Keratinocyte (primary cell): ENCODE data around the gene EFCAB8. TPM values are rescaled to one million over a fixed set of nuclear protein-coding genes. Genes with fewer than 3 reads are reported as not detected.

Experiments
- DNase-seq: peaks from one replicate; pipeline ENCODE4 v3.0.0-alpha.2; 2011; ENCODE audit warnings: low read depth, missing footprints, low spot score
- FAIRE-seq: peaks from 2 replicates; lab custom pipeline; 2011; peaks lifted over from hg19 to GRCh38; lab: Jason Lieb, UNC
- H2AFZ ChIP-seq: 2 replicates; pipeline ENCODE4 v1.6.0; 2012; ENCODE audit warnings: low read length, control low read depth, inconsistent platforms; ENCODE audit not compliant: control insufficient read depth
- H3K27ac ChIP-seq: 2 replicates; pipeline ENCODE4 v1.5.1; 2011; ENCODE audit warnings: low read length; ENCODE audit not compliant: control insufficient read depth, insufficient read depth
- H3K27me3 ChIP-seq: 3 replicates; pipeline ENCODE4 v1.6.0; 2011; ENCODE audit warnings: low read length; ENCODE audit not compliant: control insufficient read depth, insufficient read depth; ENCODE audit errors: extremely low read depth
- H3K36me3 ChIP-seq, 2 experiments: 2 replicates in 1 of 2; 3 replicates in 1 of 2; pipeline ENCODE4 v1.5.1; 2011; ENCODE audit warnings: low read length in 2 of 2, mild to moderate bottlenecking in 1 of 2; ENCODE audit not compliant: control insufficient read depth in 2 of 2, insufficient read depth in 2 of 2; ENCODE audit errors: extremely low read depth in 1 of 2
- H3K4me1 ChIP-seq: 3 replicates; pipeline ENCODE4 v1.5.1; 2011; ENCODE audit warnings: low read length; ENCODE audit not compliant: control insufficient read depth, insufficient read depth; ENCODE audit errors: extremely low read depth
- H3K4me2 ChIP-seq: 3 replicates; pipeline ENCODE4 v1.6.0; 2011; ENCODE audit warnings: low read depth, low read length; ENCODE audit not compliant: control insufficient read depth, insufficient read depth; ENCODE audit errors: extremely low read depth
- H3K4me3 ChIP-seq, 3 experiments: fragments of 200-600 bp in 1 of 3; sonication (generic) in 1 of 3; 2 replicates in 2 of 3; 3 replicates in 1 of 3; pipeline ENCODE4 v1.5.1; 2011 to 2016; ENCODE audit warnings: low read length in 3 of 3, mild to moderate bottlenecking in 3 of 3, control low read depth in 2 of 3, inconsistent platforms in 1 of 3, low read depth in 1 of 3, mixed read lengths in 1 of 3, mixed run types in 1 of 3, moderate library complexity in 1 of 3; ENCODE audit not compliant: control insufficient read depth in 2 of 3, insufficient read depth in 2 of 3; ENCODE audit errors: extremely low read depth in 1 of 3
- H3K79me2 ChIP-seq: 2 replicates; pipeline ENCODE4 v1.6.0; 2012; ENCODE audit warnings: low read length; ENCODE audit not compliant: control insufficient read depth, insufficient read depth
- H3K9ac ChIP-seq: 3 replicates; pipeline ENCODE4 v1.6.0; 2011; ENCODE audit warnings: low read length; ENCODE audit not compliant: control insufficient read depth, insufficient read depth; ENCODE audit errors: extremely low read depth
- H3K9me1 ChIP-seq: 3 replicates; pipeline ENCODE4 v1.6.0; 2011; ENCODE audit warnings: low read length; ENCODE audit not compliant: control insufficient read depth, insufficient read depth; ENCODE audit errors: extremely low read depth
- H3K9me3 ChIP-seq: 2 replicates; pipeline ENCODE4 v1.5.1; 2012; ENCODE audit warnings: low read depth, low read length; ENCODE audit not compliant: control insufficient read depth
- H4K20me1 ChIP-seq: 3 replicates; pipeline ENCODE4 v1.6.0; 2011; ENCODE audit warnings: low read length; ENCODE audit not compliant: control insufficient read depth, insufficient read depth; ENCODE audit errors: extremely low read depth
- CTCF ChIP-seq, 3 experiments: IDR thresholded peaks in 1 of 3; conservative IDR thresholded peaks in 1 of 3; optimal IDR thresholded peaks in 1 of 3; 2 replicates in 2 of 3; 3 replicates in 1 of 3; pipeline versions ENCODE3 to v1.5.1; 2011; ENCODE audit warnings: low read length in 3 of 3, mild to moderate bottlenecking in 3 of 3, moderate library complexity in 2 of 3, control low read depth in 1 of 3, inconsistent platforms in 1 of 3; ENCODE audit not compliant: insufficient read depth in 2 of 3; ENCODE audit errors: extremely low read depth in 1 of 3
- EZH2 ChIP-seq: IDR thresholded peaks from one replicate; pipeline ENCODE4 v1.6.1; 2012; ENCODE audit warnings: inconsistent platforms, mild to moderate bottlenecking, low read length, moderate library complexity
- dilution Hi-C: fragments of 300-500 bp; cut with MboI; formaldehyde crosslinking; loops from one replicate; pipeline ENCODE4 v1.7.0; 2020; ENCODE audit warnings: low sequenced_read_pairs; ENCODE audit not compliant: extremely low pct_ligation_motif_present
- polyA plus RNA-seq, 5 experiments: library from polyadenylated mRNA; depleted of rRNA in 3 of 5; stranded (reverse) in 3 of 5; stranded (forward) in 1 of 5; unstranded in 1 of 5; fragments of >200 nt; gene quantifications; 1 replicate in 1 of 5; 2 replicates in 3 of 5; 3 replicates in 1 of 5; pipeline versions ENCODE4 v1.2.1 to v1.2.3, GENCODE V29; 2011 to 2012; ENCODE audit warnings: missing spikeins in 2 of 5, low read depth in 1 of 5, low replicate concordance in 1 of 5

Gene EFCAB8
- polyA plus RNA-seq, 1 donor (not counting 4 experiments of a cell fraction or from before 2014, with no cell fraction given): 0.03 TPM

DNA sequence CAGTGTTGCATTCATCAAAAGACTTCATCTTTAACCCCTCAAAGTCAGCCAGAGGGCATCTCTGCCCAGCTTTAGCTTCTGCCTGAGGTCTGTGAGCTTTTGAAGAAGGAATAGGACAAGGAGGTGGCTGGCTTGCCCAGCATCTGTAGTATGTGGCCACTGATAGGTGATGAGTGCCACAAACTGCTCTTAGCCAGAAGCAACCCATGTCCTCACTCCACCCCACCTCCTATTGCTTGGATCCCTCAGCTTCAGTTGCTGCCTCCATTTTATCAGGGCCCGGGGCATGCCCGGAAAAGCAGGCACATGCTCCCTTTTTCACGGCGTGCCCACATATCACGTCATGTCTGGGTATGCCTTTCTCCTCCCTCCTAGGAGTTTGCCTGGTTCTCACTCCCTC, 11.9 kb upstream of the EFCAB8 start:
- Histone ChIP-seq H3K79me2 (peaks cover 26% of the 10 kb centered on the region), H4K20me1 (peaks cover 5% of the 10 kb centered on the region), H3K9ac (no peak overlapping the region), H2AFZ (no peak overlapping the region), H3K9me3 (no peaks in the 10 kb centered on the region), H3K36me3 (peaks cover 10 to 24% of the 10 kb centered on the region in 2 experiments), H3K4me1 (peaks cover 22% of the 10 kb centered on the region), H3K4me3 (no peak overlapping the region), H3K27ac (peak overlapping the region; percentile 22), H3K9me1 (no peaks in the 10 kb centered on the region), H3K4me2 (no peak overlapping the region), H3K27me3 (no peaks in the 10 kb centered on the region)
- DNase-seq (no peak), FAIRE-seq (no peak)
- dilution Hi-C loops: no loop called here
- TF ChIP-seq EZH2 (no peak), CTCF (optimal IDR thresholded peaks at IDR 0.05 in 1 of 3, IDR thresholded peaks at IDR 0.05 in 1 of 3, conservative IDR thresholded peaks at IDR 0.05 in 1 of 3; ENCODE audit: extremely low read depth in 1 of 3, insufficient read depth in 2 of 3, low read length in 3 of 3) (no peak)

DNA sequence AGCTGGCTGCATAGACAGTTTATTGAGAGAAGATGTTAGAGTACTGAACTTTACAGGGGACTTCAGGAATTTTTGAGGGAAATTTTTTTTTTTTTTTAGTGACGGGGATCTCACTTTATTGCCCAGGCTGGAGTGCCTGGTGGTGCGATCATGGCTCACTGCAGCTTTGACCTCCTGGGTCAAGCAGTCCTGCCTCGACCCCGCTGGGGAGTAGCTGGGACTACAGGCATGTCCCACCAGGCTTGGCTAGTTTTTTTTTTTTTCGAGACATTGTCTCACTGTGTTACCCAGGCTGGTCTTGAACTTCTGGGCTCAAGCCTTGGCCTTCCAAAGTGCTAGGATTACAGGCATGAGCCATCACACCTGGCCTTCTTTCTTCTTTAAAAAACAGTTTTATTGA, 10.8 kb upstream of the EFCAB8 start:
- FAIRE-seq: no peak
- Histone ChIP-seq H3K79me2 (peaks cover 18% of the 10 kb centered on the region), H3K27ac (no peak overlapping the region), H4K20me1 (peaks cover 5% of the 10 kb centered on the region), H3K4me3 (no peak overlapping the region), H3K36me3 (peaks cover 11 to 24% of the 10 kb centered on the region in 2 experiments), H2AFZ (no peak overlapping the region), H3K9me3 (no peaks in the 10 kb centered on the region), H3K4me2 (no peak overlapping the region), H3K4me1 (peaks cover 22% of the 10 kb centered on the region), H3K9me1 (no peaks in the 10 kb centered on the region), H3K9ac (no peak overlapping the region), H3K27me3 (no peaks in the 10 kb centered on the region)
- dilution Hi-C loops: no loop called here
- no peak for TF ChIP-seq CTCF (optimal IDR thresholded peaks at IDR 0.05 in 1 of 3, IDR thresholded peaks at IDR 0.05 in 1 of 3, conservative IDR thresholded peaks at IDR 0.05 in 1 of 3; ENCODE audit: extremely low read depth in 1 of 3, insufficient read depth in 2 of 3, low read length in 3 of 3)
- TF ChIP-seq EZH2: no peak
- no peak for DNase-seq
